WERI-Rb-1 (cell line): ENCODE measurements around the gene TTC24.

ENCODE experiments used
- DNase-seq: peaks from one replicate; pipeline ENCODE4 v3.0.0-alpha.2; 2020
- H3K27ac ChIP-seq: fragments of 250-450 bp; sonication (Bioruptor Pico); 2 replicates; pipeline ENCODE4 v1.5.1; 2020; ENCODE audit warnings: mild to moderate bottlenecking, moderate library complexity
- H3K27me3 ChIP-seq: fragments of 250-450 bp; sonication (Bioruptor Pico); 2 replicates; pipeline ENCODE4 v1.5.1; 2021; ENCODE audit warnings: mild to moderate bottlenecking, low read depth, moderate library complexity; ENCODE audit not compliant: insufficient read depth, severe bottlenecking
- H3K36me3 ChIP-seq: fragments of 250-450 bp; sonication (Bioruptor Pico); 2 replicates; pipeline ENCODE4 v1.5.1; 2020; ENCODE audit warnings: mild to moderate bottlenecking, moderate library complexity
- H3K4me3 ChIP-seq: 2 replicates; pipeline ENCODE4 v1.5.1; 2011; ENCODE audit warnings: low read depth, mild to moderate bottlenecking, control low read depth, low read length
- H3K9me3 ChIP-seq: fragments of 250-450 bp; sonication (Bioruptor Pico); 2 replicates; pipeline ENCODE4 v1.5.1; 2021; ENCODE audit warnings: mild to moderate bottlenecking, moderate library complexity; ENCODE audit not compliant: severe bottlenecking
- CTCF ChIP-seq: IDR thresholded peaks from 2 replicates; pipeline ENCODE4 v1.5.1; 2011; ENCODE audit warnings: low read depth, mild to moderate bottlenecking, control low read depth, inconsistent platforms, low read length

TTC24 gene

GRCh38 chr1:156554971-156555370 is 24.6 kb upstream of the TTC24 start:
- Histone ChIP-seq H3K9me3 (no peaks in the 10 kb centered on the region), H3K27ac (no peak overlapping the region), H3K36me3 (peaks cover 64% of the 10 kb centered on the region), H3K4me3 (no peak overlapping the region), H3K27me3 (no peaks in the 10 kb centered on the region)
- no peak for TF ChIP-seq CTCF
- no peak for DNase-seq

GRCh38 chr1:156555715-156556114 is 23.8 kb upstream of the TTC24 start:
- no peak for TF ChIP-seq CTCF
- no peak overlapping the region for H3K4me3 ChIP-seq
- peaks cover 64% of the 10 kb centered on the region for H3K36me3 ChIP-seq
- H3K9me3 ChIP-seq: no peaks in the 10 kb centered on the region
- H3K27me3 ChIP-seq: no peaks in the 10 kb centered on the region
- H3K27ac ChIP-seq: no peak overlapping the region
- no peak for DNase-seq

- peaks cover 61% of the 10 kb centered on the region for H3K36me3 ChIP-seq
- DNase-seq: no peak
Measured at GRCh38 chr1:156556354-156556753, 23.2 kb upstream of the TTC24 start.

GRCh38 chr1:156559086-156559796 is 20.3 kb upstream of the TTC24 start:
- no peak for TF ChIP-seq CTCF
- Histone ChIP-seq H3K4me3 (no peak overlapping the region), H3K27ac (no peak overlapping the region), H3K27me3 (no peaks in the 10 kb centered on the region), H3K9me3 (no peaks in the 10 kb centered on the region), H3K36me3 (peaks cover 64% of the 10 kb centered on the region)
- no peak for DNase-seq

More at GRCh38 chr1:156556354-156556753, 23.2 kb upstream of the TTC24 start:
- no peak for TF ChIP-seq CTCF
- H3K27me3 ChIP-seq: no peaks in the 10 kb centered on the region
- no peak overlapping the region for H3K4me3 ChIP-seq
- no peaks in the 10 kb centered on the region for H3K9me3 ChIP-seq
- no peak overlapping the region for H3K27ac ChIP-seq

GRCh38 chr1:156559797-156560385 is 19.6 kb upstream of the TTC24 start:
- no peak for DNase-seq
- Histone ChIP-seq H3K9me3 (no peaks in the 10 kb centered on the region), H3K27me3 (no peaks in the 10 kb centered on the region), H3K36me3 (peaks cover 65% of the 10 kb centered on the region), H3K27ac (no peak overlapping the region), H3K4me3 (no peak overlapping the region)
- TF ChIP-seq CTCF: no peak
